Keratinocyte (primary cell): ENCODE measurements around the gene BGN.

Source experiments
- CTCF ChIP-seq, 3 experiments: IDR thresholded peaks in 1 of 3; conservative IDR thresholded peaks in 1 of 3; optimal IDR thresholded peaks in 1 of 3; 2 replicates in 2 of 3; 3 replicates in 1 of 3; pipeline versions ENCODE3 to v1.5.1; 2011; ENCODE audit warnings: low read length in 3 of 3, mild to moderate bottlenecking in 3 of 3, moderate library complexity in 2 of 3, control low read depth in 1 of 3, inconsistent platforms in 1 of 3; ENCODE audit not compliant: insufficient read depth in 2 of 3; ENCODE audit errors: extremely low read depth in 1 of 3
- EZH2 ChIP-seq: IDR thresholded peaks from one replicate; pipeline ENCODE4 v1.6.1; 2012; ENCODE audit warnings: inconsistent platforms, mild to moderate bottlenecking, low read length, moderate library complexity

DNA sequence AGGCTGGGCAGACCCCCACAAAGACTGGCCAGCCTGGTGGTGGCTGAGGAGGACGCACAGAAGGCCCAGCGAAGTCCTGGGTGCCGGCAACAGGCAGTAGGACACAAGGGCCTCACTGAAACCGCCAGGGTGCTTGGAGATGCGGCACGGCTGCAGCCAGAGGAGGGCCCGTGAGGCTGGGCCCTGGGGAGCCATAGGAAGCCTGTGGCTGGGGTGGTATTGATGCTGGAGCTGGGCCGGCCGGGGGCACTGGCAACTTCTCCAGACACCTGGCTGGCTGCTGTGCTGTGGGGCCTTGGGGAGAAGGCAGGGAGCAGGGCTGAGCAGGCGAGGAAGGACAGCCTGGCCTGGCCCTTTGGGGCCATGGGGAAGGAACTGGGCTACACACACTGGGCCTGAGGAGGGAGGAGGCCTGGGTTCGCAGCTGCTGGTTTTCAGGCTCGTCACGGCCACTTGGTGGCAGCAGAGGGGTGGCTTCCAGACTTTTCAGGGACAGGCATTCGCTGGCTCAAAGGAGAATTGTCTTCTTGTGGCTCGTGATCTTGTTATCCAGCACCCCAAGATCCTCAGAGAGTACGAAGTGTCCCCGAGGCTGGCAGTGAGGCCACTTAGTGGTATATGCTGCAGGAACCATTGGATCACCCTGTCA is 59.9 kb downstream of the BGN start:
- TF ChIP-seq CTCF (optimal IDR thresholded peaks at IDR 0.05 in 1 of 3, IDR thresholded peaks at IDR 0.05 in 1 of 3, conservative IDR thresholded peaks at IDR 0.05 in 1 of 3; ENCODE audit: extremely low read depth in 1 of 3, insufficient read depth in 2 of 3, low read length in 3 of 3) (peak in 2 of 3 experiments; percentile 58 to 68), EZH2 (no peak)
